ENCODE data around the gene OTX2.

DNA sequence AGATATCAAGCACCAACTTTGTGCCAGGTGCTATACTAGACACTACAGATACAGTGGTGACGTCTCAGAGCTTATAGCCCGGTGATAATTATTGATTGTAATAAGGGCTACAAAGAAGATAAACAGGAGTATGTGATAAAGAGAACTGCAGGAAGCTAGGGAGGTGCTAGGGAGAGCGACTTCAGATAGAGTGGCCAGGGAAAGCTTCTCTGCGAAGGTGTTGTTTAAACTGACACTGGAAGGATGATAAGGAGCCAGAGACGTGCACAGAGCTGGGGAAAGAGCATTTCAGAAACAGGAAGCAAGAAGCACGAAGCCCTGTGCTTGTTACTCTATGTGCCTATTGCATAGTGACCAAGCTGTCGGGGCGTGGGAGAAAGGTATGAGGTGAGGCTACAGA is 48.1 kb upstream of the OTX2 start:
- TF ChIP-seq MXI1 (IDR thresholded peaks at IDR 0.05; ENCODE audit: low read depth, low read length) (no peak), FOXJ3 (CRISPR knock-in tag; IDR thresholded peaks at IDR 0.05) (no peak), TAF1 (IDR thresholded peaks at IDR 0.05; ENCODE audit: borderline replicate concordance, low read depth, low read length) (no peak), CTCF (IDR thresholded peaks at IDR 0.05) (no peak), MEF2A (IDR thresholded peaks at IDR 0.05; ENCODE audit: borderline replicate concordance, low read depth) (no peak), POLR2AphosphoS5 (IDR thresholded peaks at IDR 0.05; ENCODE audit: low read depth, low read length) (no peak), YY1 (IDR thresholded peaks at IDR 0.05; ENCODE audit: low read depth) (no peak), USF2 (IDR thresholded peaks at IDR 0.05; ENCODE audit: borderline replicate concordance, low read depth, low read length) (no peak), EP300 (IDR thresholded peaks at IDR 0.05; ENCODE audit: borderline replicate concordance in 1 of 2, low read depth in 1 of 2, low read length in 1 of 2) (no peak)
- TF ChIP-seq, protein P1, sequence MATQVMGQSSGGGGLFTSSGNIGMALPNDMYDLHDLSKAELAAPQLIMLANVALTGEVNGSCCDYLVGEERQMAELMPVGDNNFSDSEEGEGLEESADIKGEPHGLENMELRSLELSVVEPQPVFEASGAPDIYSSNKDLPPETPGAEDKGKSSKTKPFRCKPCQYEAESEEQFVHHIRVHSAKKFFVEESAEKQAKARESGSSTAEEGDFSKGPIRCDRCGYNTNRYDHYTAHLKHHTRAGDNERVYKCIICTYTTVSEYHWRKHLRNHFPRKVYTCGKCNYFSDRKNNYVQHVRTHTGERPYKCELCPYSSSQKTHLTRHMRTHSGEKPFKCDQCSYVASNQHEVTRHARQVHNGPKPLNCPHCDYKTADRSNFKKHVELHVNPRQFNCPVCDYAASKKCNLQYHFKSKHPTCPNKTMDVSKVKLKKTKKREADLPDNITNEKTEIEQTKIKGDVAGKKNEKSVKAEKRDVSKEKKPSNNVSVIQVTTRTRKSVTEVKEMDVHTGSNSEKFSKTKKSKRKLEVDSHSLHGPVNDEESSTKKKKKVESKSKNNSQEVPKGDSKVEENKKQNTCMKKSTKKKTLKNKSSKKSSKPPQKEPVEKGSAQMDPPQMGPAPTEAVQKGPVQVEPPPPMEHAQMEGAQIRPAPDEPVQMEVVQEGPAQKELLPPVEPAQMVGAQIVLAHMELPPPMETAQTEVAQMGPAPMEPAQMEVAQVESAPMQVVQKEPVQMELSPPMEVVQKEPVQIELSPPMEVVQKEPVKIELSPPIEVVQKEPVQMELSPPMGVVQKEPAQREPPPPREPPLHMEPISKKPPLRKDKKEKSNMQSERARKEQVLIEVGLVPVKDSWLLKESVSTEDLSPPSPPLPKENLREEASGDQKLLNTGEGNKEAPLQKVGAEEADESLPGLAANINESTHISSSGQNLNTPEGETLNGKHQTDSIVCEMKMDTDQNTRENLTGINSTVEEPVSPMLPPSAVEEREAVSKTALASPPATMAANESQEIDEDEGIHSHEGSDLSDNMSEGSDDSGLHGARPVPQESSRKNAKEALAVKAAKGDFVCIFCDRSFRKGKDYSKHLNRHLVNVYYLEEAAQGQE (IDR thresholded peaks at IDR 0.05; ENCODE audit: low read depth, low read length) = no peak
